HPDE6-E6E7 (cell line): Measurements from ENCODE around the gene CALML4.
"Not testable (repeated sequence)": the region's sequence is repeated elsewhere in the genome, so short reads cannot be mapped to it uniquely, and the experiment has no call there.

Source experiments
- DNase-seq: peaks from one replicate; pipeline ENCODE4 v3.0.0; 2011; ENCODE audit warnings: missing footprints; ENCODE audit errors: extremely low spot score

CALML4 gene

GRCh38 chr15:68208136-68208535 lies 3.0 kb upstream of the CALML4 start:
- DNase-seq: no peak

- DNase-seq: no peak
These were observed 2.2 kb upstream of the CALML4 start for GRCh38 chr15:68207176-68207935.

GRCh38 chr15:68206711-68207151 lies 1.6 kb upstream of the CALML4 start:
- no peak for DNase-seq

GRCh38 chr15:68205954-68206539 lies 915 bp upstream of the CALML4 start:
- no peak for DNase-seq

GRCh38 chr15:68205558-68205944 lies 419 bp upstream of the CALML4 start:
- DNase-seq: no peak

- no peak for DNase-seq
These were observed 771 bp downstream of the CALML4 start for GRCh38 chr15:68204361-68204760.

- no peak for DNase-seq
These were observed 1.2 kb downstream of the CALML4 start for GRCh38 chr15:68203956-68204355.

GRCh38 chr15:68203486-68203885 lies 1.6 kb downstream of the CALML4 start:
- no peak for DNase-seq

- not testable (repeated sequence) for DNase-seq
These were observed 2.1 kb downstream of the CALML4 start for GRCh38 chr15:68202994-68203393.

GRCh38 chr15:68201879-68202261 lies 3.3 kb downstream of the CALML4 start:
- DNase-seq: no peak

GRCh38 chr15:68201153-68201878 lies 3.8 kb downstream of the CALML4 start:
- DNase-seq: no peak

- no peak for DNase-seq
These were observed 4.9 kb downstream of the CALML4 start for GRCh38 chr15:68200016-68200861.

- no peak for DNase-seq
These were observed 5.8 kb downstream of the CALML4 start for GRCh38 chr15:68199340-68199739.

GRCh38 chr15:68197661-68198437 lies 7.3 kb downstream of the CALML4 start:
- DNase-seq: no peak

- no peak for DNase-seq
These were observed 8.0 kb downstream of the CALML4 start for GRCh38 chr15:68197170-68197492.

- DNase-seq: no peak
These were observed 8.5 kb downstream of the CALML4 start for GRCh38 chr15:68196445-68197169.

GRCh38 chr15:68195336-68196112 lies 9.6 kb downstream of the CALML4 start:
- DNase-seq: no peak

- no peak for DNase-seq
These were observed 12.2 kb downstream of the CALML4 start for GRCh38 chr15:68192804-68193486.

GRCh38 chr15:68192117-68192516 lies 13.0 kb downstream of the CALML4 start:
- DNase-seq: no peak
